Raji (cell line): ENCODE results near the gene NAA25.

Experiments
- POLR2A ChIP-seq: IDR thresholded peaks from 2 replicates; pipeline ENCODE4 v1.6.1; 2011; ENCODE audit warnings: low read depth, low read length, control low read depth; ENCODE audit not compliant: insufficient read depth

Gene NAA25

DNA sequence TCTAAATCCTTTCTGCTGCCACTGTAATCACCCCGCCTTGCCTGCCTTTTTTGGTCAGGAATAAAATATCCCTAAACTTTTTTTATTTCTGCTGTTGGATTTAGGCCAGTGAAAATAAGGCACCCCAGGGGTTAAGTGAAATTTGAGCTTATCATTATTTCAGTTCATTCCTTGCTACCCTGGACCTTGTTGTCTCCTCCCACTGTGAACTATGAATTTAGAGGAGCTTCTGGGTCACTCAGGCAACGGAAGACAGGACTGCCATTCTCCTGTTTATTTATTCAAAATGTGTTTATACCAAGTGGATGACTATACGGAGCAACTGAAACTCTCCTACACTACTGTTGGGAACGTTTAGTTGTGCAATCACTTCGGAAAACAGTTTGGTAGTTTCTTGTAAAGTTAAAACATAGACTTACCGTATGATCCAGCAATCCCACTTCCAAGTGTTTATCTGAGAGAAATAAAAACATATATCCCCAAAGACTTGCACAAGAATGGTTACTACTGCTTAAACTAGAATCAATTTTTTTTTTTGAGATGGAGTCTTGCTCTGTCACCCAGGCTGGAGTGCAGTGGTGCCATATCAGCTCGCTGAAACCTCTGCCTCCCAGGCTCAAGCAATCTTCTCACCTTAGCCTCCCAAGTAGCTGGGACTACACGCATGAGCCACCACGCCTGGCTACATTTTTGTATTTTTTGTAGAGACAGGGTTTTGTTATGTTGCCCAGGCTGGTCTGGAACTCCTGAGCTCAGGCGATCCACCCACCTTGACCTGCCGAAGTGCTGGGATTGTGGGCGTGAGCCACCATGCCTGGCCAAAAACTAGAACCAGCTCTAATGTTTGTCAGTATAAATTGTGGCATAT, 14.5 kb upstream of the NAA25 start:
- no peak for TF ChIP-seq POLR2A

DNA sequence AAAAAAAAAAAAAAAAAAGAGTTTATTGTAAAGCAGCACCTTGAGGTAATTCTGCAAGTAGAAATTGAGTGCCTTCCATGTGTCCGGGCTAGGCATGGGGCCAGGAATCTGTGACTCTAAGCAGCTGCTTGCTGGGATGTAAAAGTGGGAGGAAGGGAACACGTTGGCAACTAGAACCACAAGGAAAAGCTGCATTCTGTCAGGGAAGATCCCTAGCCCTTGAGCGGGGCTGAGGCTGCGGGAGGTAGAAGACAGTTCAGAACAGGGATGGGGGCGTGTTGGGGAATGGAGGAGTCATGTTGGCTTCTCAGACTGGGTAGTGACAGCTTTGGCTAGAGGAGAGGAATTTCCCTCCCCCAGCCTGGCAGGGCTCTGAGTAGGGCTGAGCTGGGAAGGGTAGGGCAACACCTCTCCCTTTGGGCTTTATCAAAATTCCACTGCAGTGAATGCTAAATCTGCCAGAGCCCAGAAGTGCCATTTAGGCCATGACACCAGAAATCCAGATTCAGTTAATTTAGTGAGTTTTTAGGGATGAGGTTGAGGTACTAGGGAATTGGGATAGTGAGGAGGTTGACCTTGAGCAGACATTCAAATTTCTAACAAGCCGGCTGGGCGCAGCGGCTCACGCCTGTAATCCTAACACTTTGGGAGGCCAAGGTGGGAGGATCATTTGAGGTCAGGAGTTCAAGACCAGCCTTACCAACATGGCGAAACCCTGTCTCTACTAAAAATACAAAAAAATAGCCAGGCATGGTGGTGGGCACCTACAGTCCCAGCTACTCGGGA, 13.4 kb upstream of the NAA25 start:
- no peak for TF ChIP-seq POLR2A

DNA sequence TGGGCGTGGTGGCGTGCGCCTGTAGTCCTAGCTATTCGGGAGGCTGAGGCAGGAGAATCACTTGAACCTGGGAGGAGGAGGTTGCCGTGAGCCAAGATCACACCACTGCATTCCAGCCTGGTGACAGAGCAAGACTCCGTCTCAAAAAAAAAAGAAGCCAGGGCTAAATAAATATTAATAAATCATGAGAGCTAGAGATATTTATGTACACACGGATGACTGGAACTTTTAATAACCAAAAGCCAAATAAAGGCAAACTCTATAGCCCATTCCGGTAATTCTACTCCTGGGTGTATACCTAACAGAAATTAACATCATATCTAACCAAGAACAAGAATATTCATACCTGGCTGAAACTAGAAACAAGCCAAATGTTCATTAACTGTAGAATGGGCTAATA, 9.1 kb upstream of the NAA25 start:
- no peak for TF ChIP-seq POLR2A

DNA sequence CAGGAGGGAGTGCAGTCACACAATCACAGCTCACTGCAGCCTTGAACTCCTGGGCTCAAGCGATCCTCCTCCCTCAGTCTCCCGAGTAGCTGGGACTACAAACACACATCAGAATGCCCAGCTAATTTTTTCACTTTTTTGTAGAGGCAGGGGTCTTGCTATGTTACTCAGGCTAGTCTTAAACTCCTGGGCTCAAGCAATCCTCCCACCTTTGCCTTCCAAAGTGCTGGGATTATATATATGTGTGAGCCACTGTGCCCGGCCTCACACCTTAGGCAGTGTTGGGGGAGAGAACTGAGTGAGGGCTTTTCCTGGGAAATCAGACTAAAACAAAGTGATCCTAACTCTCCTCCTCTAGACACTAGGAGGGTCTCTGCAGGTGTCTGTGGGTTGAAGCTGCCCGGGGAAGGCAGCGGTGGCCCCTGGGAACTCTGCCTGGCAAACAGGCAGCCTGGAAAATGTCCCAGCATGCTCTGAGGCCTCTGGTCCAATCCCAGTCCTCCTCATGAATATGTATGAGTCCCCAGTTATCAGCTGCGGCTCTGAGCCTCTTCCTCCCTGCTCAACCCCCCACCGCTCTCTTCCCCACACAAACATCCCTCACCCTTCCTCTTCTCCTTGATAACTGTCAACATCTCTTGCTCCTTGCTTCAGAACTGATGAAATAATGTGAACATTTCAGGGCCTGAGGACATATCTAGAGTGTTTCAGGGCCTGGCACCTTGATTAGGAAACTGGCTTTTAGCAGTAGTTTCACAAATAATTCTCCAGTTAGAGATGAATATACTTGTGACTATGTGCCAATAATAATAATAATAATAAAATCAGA, 7.9 kb upstream of the NAA25 start:
- TF ChIP-seq POLR2A: no peak

DNA sequence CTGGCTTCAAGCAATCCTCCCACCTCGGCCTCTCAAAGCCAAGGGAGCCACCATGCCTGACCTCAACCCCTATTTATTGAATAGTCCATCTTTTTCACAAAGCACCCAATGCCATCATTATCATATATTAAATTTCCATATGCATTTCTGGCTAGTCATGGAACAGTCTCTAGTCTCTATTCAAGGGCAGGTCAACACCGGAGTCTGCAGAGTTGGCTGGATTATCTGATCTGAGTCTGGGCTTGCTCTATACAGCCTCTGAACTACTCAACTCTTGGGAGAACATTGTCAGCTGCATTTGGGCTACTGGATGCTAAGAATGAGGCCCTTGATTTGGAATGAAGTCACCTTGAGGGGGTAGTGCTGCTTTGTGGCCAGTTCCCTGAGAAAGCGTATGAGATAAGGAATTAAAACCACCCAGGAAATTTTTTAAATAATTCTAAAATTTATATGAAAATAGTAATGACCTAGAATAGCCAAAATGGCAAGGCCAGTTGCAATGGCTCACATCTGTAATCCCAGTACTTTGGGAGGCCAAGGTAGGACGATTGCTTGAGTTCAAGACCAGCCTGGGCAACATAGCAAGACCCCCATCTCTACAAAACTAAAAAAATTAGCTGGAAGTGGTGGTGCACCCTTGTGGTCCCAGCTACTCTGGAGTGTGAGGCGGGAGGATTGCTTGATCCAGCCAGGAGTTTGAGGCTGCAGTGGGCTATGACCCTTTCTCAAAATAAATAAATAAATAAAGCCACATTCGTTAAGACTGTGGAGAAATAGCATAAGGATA, 6.9 kb upstream of the NAA25 start:
- no peak for TF ChIP-seq POLR2A

DNA sequence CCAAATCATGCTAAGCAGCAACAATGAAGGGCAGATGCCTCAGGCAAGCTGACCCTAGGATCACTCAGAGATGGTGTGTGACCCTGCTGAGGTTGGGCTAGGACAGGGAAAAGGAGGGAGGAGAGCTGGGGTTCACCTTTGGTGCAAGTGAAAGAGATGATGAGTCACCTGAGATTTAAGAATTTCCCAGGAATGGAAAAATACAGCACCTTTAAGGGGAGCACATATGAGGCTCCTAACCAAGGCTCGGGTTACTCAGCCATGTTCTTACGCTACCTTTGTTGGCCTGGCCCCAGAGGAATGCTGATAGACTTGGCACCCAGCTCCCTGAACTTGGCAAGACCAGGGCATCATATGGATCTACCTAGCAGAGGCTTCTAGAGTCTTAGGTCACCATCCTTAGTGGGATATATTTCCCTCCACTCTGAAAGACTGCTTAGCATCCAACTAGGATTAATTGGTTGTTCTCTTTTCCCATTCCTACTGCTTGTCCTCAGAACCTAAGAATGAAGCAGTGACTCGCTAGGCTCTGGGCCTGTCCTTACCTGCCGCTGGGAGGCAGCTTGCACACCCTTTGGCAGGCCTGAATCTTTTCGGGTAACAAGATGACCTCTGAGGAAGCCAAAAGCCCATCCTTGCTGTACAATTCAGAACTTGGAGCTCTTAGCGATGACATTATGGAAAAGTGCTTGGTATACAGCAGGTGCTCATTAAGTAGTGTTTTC, 4.0 kb upstream of the NAA25 start:
- no peak for TF ChIP-seq POLR2A

DNA sequence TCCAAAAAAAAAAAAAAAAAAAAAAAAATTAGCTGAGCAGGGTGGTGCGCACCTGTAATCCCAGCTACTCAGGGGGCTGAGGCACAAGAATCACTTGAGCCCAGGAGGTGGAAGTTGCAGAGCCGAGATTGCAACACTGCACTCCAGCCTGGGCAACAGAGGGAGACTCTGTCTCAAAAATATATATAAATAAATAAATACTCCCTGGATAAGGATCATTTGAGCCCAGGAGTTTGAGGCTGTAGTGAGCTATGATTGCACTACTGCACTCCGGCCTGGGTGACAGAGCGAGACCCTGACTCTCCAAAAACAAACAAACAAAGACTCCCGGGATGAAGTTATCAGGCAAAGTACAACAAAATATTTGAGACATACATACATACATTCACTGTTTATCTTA, 3.3 kb upstream of the NAA25 start:
- no peak for TF ChIP-seq POLR2A

DNA sequence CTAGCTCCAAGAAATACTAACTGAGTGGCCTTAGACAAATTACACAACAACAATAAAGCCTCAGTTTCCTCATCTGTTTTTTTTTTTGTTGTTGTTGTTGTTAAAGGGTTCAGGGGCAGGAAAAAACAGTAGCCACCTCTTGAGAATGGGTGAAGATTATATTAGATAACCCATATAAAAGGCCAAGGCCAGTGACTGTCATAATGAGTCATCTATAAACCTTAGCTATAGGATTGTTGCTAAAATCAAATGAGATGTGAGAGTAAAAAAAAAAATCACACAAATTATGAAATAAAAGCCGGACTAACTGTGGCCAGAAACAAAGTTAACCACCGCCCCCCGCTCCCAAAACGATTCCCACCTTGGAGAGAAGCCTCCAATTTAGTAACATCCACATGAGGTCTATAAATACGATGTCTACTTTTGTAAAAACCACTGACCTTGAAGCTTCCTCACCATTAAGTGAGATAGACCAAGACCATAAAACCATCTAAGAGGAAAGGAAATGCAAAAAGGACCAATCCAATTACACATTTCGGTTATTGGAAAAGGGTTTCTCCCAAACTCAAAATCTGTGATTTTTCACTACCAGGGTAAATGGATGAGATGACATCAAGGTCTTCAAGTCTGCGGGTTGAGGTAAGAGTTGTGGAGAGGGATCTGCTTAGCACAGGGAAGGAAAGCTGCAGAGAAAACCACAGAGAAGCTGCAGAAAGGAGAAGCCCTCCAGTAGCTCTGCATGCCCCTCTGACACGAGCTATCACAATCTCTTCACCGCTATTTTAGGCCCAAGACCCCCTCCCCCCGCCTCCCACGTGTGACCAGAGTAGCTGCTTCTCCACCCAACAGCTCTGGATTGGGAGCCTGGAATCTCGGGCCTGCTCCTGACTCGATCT, 1.0 kb downstream of the NAA25 start:
- peak; percentile 32; the same call in 1 of the 2 replicates for TF ChIP-seq POLR2A

DNA sequence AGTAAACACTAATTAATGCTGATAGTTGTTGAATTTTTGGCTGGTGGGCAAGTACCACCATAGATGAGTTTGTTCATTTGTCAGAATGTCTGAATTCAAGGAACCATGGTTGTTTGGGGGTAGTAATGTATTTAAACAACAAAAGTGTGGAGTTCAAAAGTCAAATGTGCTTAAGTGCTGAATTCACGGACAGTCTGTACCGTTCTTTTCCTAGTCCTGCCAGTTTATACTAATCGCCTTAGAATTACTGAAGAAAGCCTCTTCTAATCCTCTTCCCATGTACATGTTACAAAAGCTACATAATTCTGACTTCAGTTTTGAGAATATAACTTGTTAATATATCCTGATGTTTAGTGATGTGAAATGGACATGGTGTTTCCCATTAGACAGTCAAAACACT, 2.7 kb downstream of the NAA25 start:
- TF ChIP-seq POLR2A: no peak

DNA sequence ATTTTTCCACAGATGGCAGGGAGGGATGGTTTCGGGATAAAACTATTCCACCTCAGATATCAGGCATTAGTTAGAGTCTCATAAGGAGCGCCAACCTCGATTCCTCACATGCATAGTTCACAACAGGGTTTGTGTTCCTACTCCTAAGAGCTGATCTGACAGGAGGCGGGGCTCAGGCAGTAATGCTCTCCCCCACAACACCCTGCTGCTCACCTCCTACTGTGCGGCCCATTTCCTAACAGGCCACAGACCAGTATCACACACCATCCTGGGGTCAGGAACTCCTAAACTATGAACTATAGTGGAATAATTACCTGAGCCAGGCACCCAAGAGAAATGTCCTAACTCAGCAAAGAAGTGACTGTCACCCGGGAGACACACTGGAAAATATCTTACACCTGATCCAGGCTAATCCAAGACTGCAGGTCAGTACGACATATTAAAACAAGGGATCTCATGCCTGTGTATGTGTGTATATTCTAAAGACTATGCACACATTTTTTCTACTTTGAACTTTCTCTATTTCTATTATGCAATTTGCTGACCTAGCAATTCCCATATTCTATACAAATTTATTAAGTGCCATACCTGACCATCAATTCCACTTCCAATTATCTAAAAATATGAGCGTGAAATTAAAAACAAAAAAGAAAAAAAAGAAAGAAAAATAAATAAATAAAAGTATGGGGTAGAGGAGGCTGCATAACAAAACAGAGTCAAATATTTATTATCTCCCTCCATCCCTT, 4.7 kb downstream of the NAA25 start:
- TF ChIP-seq POLR2A: no peak

DNA sequence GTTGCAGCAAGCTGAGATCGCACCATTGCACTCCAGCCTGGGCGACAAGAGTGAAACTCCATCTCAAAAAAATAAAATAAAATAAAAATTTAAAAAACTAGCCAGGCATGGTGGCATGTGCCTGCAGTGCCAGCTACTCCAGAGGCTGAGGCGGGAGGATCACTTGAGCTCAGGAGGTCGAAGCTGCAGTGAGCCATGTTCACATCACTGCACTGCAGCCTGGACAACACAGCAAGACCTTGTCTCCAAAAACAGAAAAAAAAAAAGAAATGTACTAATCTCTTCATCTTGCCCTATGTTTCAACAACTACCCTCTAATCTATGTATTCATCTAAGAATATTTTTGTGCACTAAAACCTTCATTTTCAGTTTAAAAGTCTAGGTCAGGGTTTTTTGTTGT, 6.5 kb downstream of the NAA25 start:
- no peak for TF ChIP-seq POLR2A

DNA sequence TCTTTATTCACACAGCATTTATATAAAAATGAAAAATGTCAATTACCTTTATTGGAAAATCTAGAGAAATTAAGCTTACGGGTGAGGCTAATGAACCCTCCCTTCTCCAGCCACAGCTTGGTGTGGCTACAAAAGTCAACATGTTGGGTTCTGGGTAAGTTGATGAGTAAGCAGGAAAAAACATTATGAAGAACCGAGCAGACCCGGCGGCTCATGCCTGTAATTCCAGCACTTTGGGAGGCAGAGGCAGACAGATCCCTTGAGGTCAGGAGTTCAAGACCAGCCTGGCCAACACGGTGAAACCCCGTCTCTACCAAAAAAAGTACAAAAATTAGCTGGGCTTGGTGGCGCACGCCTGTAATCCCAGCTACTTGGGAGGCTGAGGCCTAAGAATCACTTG, 10.9 kb downstream of the NAA25 start:
- TF ChIP-seq POLR2A: no peak
